SKM-1 treated with dmso at 0.1 percent for 144 hours (cell line): ENCODE data around the gene AKIRIN2.

Experiments used
- DNase-seq: peaks from one replicate; lab custom pipeline; 2025; ENCODE audit not compliant: unreplicated experiment; lab: John Stamatoyannopoulos, UW

Gene AKIRIN2

GRCh38 chr6:87658516-87658915, 43.5 kb downstream of the AKIRIN2 start:
- no peak for DNase-seq

- DNase-seq, result no peak
Observed at GRCh38 chr6:87656857-87657256, 45.2 kb downstream of the AKIRIN2 start.

GRCh38 chr6:87655824-87656223, 46.2 kb downstream of the AKIRIN2 start:
- no peak for DNase-seq

- no peak for DNase-seq
Observed at GRCh38 chr6:87654875-87655454, 47.1 kb downstream of the AKIRIN2 start.

- DNase-seq, result no peak
Observed at GRCh38 chr6:87654122-87654521, 47.9 kb downstream of the AKIRIN2 start.

- no peak for DNase-seq
Observed at GRCh38 chr6:87653074-87653962, 48.7 kb downstream of the AKIRIN2 start.

GRCh38 chr6:87645080-87645479, 57.0 kb downstream of the AKIRIN2 start:
- no peak for DNase-seq

GRCh38 chr6:87641065-87641692, 60.9 kb downstream of the AKIRIN2 start:
- no peak for DNase-seq

- DNase-seq, result no peak
Observed at GRCh38 chr6:87639373-87639772, 62.7 kb downstream of the AKIRIN2 start.

GRCh38 chr6:87637106-87637505, 64.9 kb downstream of the AKIRIN2 start:
- no peak for DNase-seq

- DNase-seq, result no peak
Observed at GRCh38 chr6:87636315-87636714, 65.7 kb downstream of the AKIRIN2 start.

- no peak for DNase-seq
Observed at GRCh38 chr6:87633851-87634250, 68.2 kb downstream of the AKIRIN2 start.

GRCh38 chr6:87630746-87631145, 71.3 kb downstream of the AKIRIN2 start:
- DNase-seq, result no peak

GRCh38 chr6:87628881-87629280, 73.2 kb downstream of the AKIRIN2 start:
- DNase-seq, result no peak

- DNase-seq, result no peak
Observed at GRCh38 chr6:87628424-87628823, 73.6 kb downstream of the AKIRIN2 start.
